Ascending aorta (tissue), 2 donors: ENCODE data around the gene ZNF776. TPM values are rescaled to one million over a fixed set of nuclear protein-coding genes. Genes with fewer than 3 reads are reported as not detected.

Source experiments
- DNase-seq, 2 donors: peaks; one replicate each; pipeline ENCODE4 v3.0.0-alpha.2; 2019; ENCODE audit warnings: low spot score in 2 of 2
- H3K27ac ChIP-seq, 2 donors: fragments of 200-600 bp; sonication (generic); one replicate each; pipeline ENCODE4 v1.5.1; 2016 to 2017; ENCODE audit warnings: mild to moderate bottlenecking in 1 of 2
- H3K27me3 ChIP-seq: fragments of 200-600 bp; sonication (generic); one replicate; pipeline ENCODE4 v1.5.1; 2017
- H3K36me3 ChIP-seq, 2 donors: fragments of 200-600 bp; sonication (generic); one replicate each; pipeline ENCODE4 v1.5.1; 2016
- H3K4me1 ChIP-seq, 2 donors: fragments of 200-600 bp; sonication (generic); one replicate each; pipeline ENCODE4 v1.5.1; 2016 to 2017; ENCODE audit warnings: mild to moderate bottlenecking in 1 of 2
- H3K4me3 ChIP-seq, 2 donors: fragments of 200-600 bp; sonication (generic); one replicate each; pipeline ENCODE4 v1.5.1; 2016 to 2017; ENCODE audit warnings: mild to moderate bottlenecking in 1 of 2
- H3K9me3 ChIP-seq, 2 donors: fragments of 200-600 bp; sonication (generic); one replicate each; pipeline ENCODE4 v1.5.1; 2016
- intact Hi-C: fragments of 100-400 bp; cut with DNase I; formaldehyde crosslinking; loops from one replicate; pipeline ENCODE4 v1.15.1; 2023
- total RNA-seq: library from RNA; depleted of rRNA; stranded (reverse); fragments of >200 nt; gene quantifications from one replicate; pipeline ENCODE4 v1.1.0, GENCODE V29; 2016
- TF ChIP-seq, protein P1 (sequence below), 3 experiments: fragments of 200-600 bp in 2 of 3; fragments of 450-650 bp in 1 of 3; sonication (generic) in 2 of 3; IDR thresholded peaks; one replicate each; pipeline ENCODE4 v1.5.1; 2016 to 2019; ENCODE audit warnings: antibody characterized with exemption in 3 of 3, mild to moderate bottlenecking in 1 of 3, moderate library complexity in 1 of 3

Gene ZNF776
- total RNA-seq: 1.9 TPM

DNA sequence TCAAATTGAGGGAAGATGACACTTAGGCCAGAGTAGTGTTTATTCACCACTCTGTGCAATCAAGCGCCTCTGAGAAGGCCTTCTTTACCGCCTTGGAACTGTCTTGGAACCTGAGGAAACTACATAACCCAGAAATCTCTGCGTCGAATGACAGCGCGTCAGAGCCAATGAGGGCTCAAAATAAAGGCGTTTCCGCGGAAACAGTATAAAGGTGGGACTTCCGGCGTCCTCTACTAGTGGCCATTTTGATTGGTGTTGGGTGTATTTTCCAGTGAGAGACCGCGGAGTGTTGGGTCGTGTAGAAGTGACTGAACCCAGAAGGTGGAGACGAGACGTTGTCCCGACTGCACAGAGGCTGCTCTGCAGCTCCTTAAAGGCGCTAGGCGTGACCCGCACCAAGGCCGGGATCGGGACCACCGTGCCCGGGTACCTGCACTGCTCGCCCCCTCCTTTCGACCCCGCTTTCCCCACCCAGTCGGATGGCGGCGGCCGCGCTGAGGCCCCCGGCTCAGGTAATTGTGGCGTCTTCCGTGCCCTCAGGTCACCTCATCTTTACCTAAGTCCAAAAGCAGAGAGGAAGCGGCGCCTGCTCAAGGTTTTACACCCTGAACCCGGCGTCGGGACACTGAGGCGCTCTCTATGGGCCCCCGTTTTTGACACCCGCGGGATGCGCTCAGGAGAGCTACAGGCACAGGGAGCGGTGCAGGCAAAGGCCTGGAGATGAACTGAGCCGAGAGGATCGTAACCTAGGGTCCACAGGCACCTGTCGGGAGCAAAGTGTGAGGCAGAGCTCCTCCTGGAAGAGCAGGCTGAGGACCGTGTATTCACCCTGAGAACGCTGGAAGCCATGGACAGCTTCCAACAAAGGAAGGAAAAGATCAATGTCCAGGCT is at the start of gene ZNF776:
ZNF776 (plus strand) TSS at position 236 of the 892 bp plus-strand sequence; CDS start at position 480, 244 bp downstream.
- peaks cover 46 to 66% of the 10 kb centered on the region in 2 donors for H3K9me3 ChIP-seq
- H3K27me3 ChIP-seq: no peaks in the 10 kb centered on the region
- H3K4me3 ChIP-seq: peak within 1 kb of the TSS; percentile 81 to 85
- peak within 1 kb of the TSS; percentile 55 to 63 for H3K27ac ChIP-seq
- intact Hi-C loops: loop anchor here (5.0 to 10.0 kb wide), 3 partner anchors 65 to 408 kb away; partner anchors contain the start of genes ZNF329, ZNF551 and ZNF552
- TF ChIP-seq, protein P1, sequence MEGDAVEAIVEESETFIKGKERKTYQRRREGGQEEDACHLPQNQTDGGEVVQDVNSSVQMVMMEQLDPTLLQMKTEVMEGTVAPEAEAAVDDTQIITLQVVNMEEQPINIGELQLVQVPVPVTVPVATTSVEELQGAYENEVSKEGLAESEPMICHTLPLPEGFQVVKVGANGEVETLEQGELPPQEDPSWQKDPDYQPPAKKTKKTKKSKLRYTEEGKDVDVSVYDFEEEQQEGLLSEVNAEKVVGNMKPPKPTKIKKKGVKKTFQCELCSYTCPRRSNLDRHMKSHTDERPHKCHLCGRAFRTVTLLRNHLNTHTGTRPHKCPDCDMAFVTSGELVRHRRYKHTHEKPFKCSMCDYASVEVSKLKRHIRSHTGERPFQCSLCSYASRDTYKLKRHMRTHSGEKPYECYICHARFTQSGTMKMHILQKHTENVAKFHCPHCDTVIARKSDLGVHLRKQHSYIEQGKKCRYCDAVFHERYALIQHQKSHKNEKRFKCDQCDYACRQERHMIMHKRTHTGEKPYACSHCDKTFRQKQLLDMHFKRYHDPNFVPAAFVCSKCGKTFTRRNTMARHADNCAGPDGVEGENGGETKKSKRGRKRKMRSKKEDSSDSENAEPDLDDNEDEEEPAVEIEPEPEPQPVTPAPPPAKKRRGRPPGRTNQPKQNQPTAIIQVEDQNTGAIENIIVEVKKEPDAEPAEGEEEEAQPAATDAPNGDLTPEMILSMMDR (IDR thresholded peaks at IDR 0.05): no peak
- peaks cover 34 to 38% of the 10 kb centered on the region in 2 donors for H3K36me3 ChIP-seq
- no peaks in the 10 kb centered on the region for H3K4me1 ChIP-seq
- peak; percentile 43 to 89 for DNase-seq

DNA sequence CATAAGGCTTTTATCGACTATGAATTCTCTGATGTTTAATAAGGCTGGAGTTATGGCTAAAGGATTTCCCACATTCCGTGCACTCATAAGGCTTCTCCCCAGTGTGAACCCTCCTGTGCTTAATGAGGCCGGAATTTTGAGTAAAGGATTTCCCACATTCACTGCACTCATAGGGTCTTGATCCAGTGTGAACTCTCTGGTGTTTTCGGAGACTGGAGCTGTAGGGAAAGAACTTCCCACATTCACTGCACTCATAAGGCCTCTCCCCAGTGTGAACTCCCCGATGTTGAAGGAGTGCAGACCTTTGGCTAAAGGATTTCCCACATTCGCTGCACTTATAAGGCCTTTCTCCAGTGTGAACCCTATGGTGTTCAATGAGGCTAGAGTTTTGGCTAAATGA is 45.0 kb upstream of the ZNF776 start:
- Histone ChIP-seq H3K4me3 (no peak overlapping the region), H3K4me1 (no peaks in the 10 kb centered on the region), H3K27me3 (no peaks in the 10 kb centered on the region), H3K9me3 (peaks cover 91 to 100% of the 10 kb centered on the region in 2 donors), H3K27ac (no peak overlapping the region), H3K36me3 (peaks cover 9 to 12% of the 10 kb centered on the region in 2 donors)
- TF ChIP-seq, protein P1 (IDR thresholded peaks at IDR 0.05): no peak
- intact Hi-C loops: no loop called here
- no peak for DNase-seq

DNA sequence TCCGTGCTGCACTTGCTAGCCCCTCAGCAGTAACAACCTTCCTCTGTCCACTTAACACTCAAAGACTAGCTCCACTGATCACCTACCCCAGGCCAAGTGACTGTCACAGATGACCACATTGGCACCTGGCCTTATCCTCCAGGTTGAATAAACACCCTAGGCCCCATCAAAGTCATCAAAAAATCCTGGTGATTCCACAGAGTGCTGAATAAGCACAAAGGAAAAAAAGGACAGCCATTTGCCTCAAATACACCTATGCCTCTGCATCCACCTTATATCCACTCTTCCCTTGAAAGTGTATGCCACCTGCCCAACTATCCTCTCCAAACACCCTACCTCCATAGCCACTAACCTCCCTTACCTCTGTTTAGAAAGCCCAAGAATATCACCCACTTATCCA is 40.3 kb upstream of the ZNF776 start:
- DNase-seq: no peak
- H3K9me3 ChIP-seq: peaks cover 91 to 100% of the 10 kb centered on the region in 2 donors
- TF ChIP-seq, protein P1 (IDR thresholded peaks at IDR 0.05): no peak
- intact Hi-C loops: no loop called here
- peak overlapping the region in 1 of 2 donors; percentile 1 for H3K4me3 ChIP-seq
- H3K36me3 ChIP-seq: peaks cover 8 to 9% of the 10 kb centered on the region in 2 donors
- no peaks in the 10 kb centered on the region for H3K27me3 ChIP-seq
- H3K4me1 ChIP-seq: no peaks in the 10 kb centered on the region
- no peak overlapping the region for H3K27ac ChIP-seq

DNA sequence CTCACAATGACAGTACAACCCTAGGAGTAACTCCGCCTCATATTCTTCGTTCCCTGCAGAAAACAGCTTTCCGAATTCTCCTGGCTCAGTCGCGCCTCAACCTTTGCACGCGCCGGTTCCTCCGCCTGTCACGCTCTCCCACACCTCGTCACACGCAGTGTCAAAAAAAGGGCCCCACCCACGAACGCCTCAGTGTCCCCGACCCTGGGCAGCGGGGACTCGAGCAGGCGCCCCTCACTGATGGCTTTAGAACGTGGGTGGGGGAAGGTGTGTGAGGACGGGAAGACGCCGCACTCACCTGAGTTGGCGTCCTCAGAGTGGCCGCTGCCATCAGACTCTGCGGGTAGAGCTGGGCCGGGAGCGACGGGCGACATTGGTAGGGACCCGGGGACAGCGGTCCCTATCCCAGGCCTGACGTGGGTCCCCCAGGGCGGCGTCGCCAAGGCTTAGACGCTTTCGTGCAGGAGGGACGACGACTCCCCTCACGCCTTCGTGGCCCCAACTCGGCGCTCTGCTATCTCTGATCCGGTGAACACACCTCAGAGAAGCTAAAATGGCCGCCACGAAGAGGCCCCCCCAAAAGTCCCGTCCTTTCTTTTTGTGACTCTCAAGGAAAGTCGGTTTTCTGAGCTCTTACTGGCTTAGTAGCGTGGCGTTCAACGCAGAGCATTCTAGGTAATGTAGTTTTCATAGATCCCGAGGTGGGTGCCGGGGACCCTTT is 37.8 kb upstream of the ZNF776 start, which contains the start of gene ZNF154:
ZNF154 (minus strand) TSS at position 564 of the 721 bp plus-strand sequence; CDS start at position 331, 233 bp downstream.
- H3K4me1 ChIP-seq: no peaks in the 10 kb centered on the region
- TF ChIP-seq, protein P1 (IDR thresholded peaks at IDR 0.05): no peak
- H3K9me3 ChIP-seq: peaks cover 86 to 100% of the 10 kb centered on the region in 2 donors
- H3K27ac ChIP-seq: peak within 1 kb of the TSS in 1 of 2 donors; percentile 22
- no peaks in the 10 kb centered on the region for H3K27me3 ChIP-seq
- DNase-seq: no peak
- peaks cover 1 to 2% of the 10 kb centered on the region in 2 donors for H3K36me3 ChIP-seq
- H3K4me3 ChIP-seq: peak within 1 kb of the TSS; percentile 55 to 60
- intact Hi-C loops: no loop called here

DNA sequence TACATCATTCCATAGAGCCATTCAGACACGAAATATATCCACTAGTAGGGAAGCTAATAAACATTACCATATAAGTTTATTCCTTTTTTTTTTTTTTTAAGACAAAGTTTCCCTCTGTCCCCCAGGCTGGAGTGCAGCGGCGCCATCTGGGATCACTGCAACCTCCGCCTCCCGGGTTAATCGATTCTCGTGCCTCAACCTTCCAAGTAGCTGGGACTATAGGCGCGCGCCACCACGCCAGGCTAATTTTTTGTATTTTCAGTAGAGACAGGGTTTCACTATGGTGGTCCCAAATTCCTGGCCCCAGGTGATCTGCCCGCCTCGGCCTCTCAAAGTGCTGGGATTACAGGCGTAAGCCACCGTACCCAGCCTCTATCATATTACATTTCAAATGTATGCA is 37.0 kb upstream of the ZNF776 start:
- H3K27ac ChIP-seq: no peak overlapping the region
- no peak overlapping the region for H3K4me3 ChIP-seq
- no peak for DNase-seq
- H3K27me3 ChIP-seq: no peaks in the 10 kb centered on the region
- TF ChIP-seq, protein P1 (IDR thresholded peaks at IDR 0.05): no peak
- intact Hi-C loops: no loop called here
- no peaks in the 10 kb centered on the region for H3K4me1 ChIP-seq
- peaks cover 9 to 10% of the 10 kb centered on the region in 2 donors for H3K36me3 ChIP-seq
- H3K9me3 ChIP-seq: peaks cover 86 to 100% of the 10 kb centered on the region in 2 donors
